ENCODE data around the gene DNMT3A. TPM values are rescaled to one million over a fixed set of nuclear protein-coding genes. Genes with fewer than 3 reads are reported as not detected.

The DNMT3A gene
- total RNA-seq, 1 experiment from 2014 or later, result 12.2 TPM

DNA sequence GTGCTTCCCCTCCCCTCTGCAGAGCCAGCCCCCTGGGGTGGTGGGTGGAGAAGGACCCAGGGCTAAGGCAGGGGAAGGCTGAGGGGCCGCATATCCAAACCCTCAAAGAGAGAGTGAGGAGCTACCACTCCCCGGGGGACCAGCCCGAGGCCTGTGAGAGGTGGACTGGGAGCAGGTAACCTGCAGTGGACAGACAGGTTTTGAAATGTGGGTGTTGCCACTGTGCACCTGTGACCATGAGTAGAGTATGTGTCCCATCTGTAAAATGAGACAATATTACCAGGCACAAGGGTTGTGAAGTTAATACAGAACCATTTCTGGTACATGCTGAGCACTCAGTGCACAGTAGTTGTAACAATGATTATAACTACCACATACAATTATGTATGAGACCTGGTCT is 122.1 kb downstream of the DNMT3A start:
- Histone ChIP-seq H3K4me3 (ENCODE audit: low read length) (no peak overlapping the region), H3K27me3 (ENCODE audit: low read length) (no peaks in the 10 kb centered on the region), H3K9ac (ENCODE audit: low read length) (no peak overlapping the region), H3K4me1 (ENCODE audit: insufficient read depth, low read length) (no peaks in the 10 kb centered on the region), H3K27ac (ENCODE audit: low read length) (no peak overlapping the region), H3K36me3 (ENCODE audit: low read depth, low read length) (no peaks in the 10 kb centered on the region), H3K9me2 (replicated peaks; ENCODE audit: low read length) (no peaks in the 10 kb centered on the region), H2AFZ (ENCODE audit: low read length) (no peak overlapping the region), H3F3A (ENCODE audit: low read length, unreplicated experiment) (no peaks in the 10 kb centered on the region), H4K20me1 (ENCODE audit: low read length) (no peaks in the 10 kb centered on the region), H3K4me2 (ENCODE audit: low read length) (no peak overlapping the region), H3K9me3 (ENCODE audit: low read length) (no peaks in the 10 kb centered on the region), H3K79me2 (ENCODE audit: low read length) (no peaks in the 10 kb centered on the region)
- intact Hi-C loops (cut with micrococcal nuclease), result no loop called here
- POLR2A ChIA-PET (ENCODE audit: unreplicated experiment), result no interaction called here
- CTCF ChIA-PET, result no interaction called here
- no peak for TF ChIP-seq CTCF (conservative IDR thresholded peaks at IDR 0.05; ENCODE audit: low read depth, low read length)
- TF ChIP-seq EZH2 (IDR thresholded peaks at IDR 0.05; ENCODE audit: low read length, unreplicated experiment), result no peak
- no peak for TF ChIP-seq EZH2phosphoT487 (IDR thresholded peaks at IDR 0.05; ENCODE audit: borderline replicate concordance, low read length)
- no TSS peak for BruUV-seq (replicated peaks)
- DNase-seq (no peak), ATAC-seq (no peak)

- Histone ChIP-seq H3K4me3 (ENCODE audit: low read length) (no peak overlapping the region), H4K20me1 (ENCODE audit: low read length) (no peaks in the 10 kb centered on the region), H3K79me2 (ENCODE audit: low read length) (no peaks in the 10 kb centered on the region), H3K4me2 (ENCODE audit: low read length) (no peak overlapping the region), H3K9me2 (replicated peaks; ENCODE audit: low read length) (no peaks in the 10 kb centered on the region), H3K36me3 (ENCODE audit: low read depth, low read length) (no peaks in the 10 kb centered on the region), H3K27me3 (ENCODE audit: low read length) (no peaks in the 10 kb centered on the region), H3K9me3 (ENCODE audit: low read length) (no peaks in the 10 kb centered on the region), H2AFZ (ENCODE audit: low read length) (no peak overlapping the region), H3K4me1 (ENCODE audit: insufficient read depth, low read length) (no peaks in the 10 kb centered on the region), H3K9ac (ENCODE audit: low read length) (no peak overlapping the region), H3K27ac (ENCODE audit: low read length) (no peak overlapping the region), H3F3A (ENCODE audit: low read length, unreplicated experiment) (no peaks in the 10 kb centered on the region)
- CTCF ChIA-PET, result interaction anchor here (0.6 to 0.7 kb wide), 2 partner anchors 12 to 144 kb away, joined by 8 to 11 read pairs; no protein-coding TSS in a partner anchor
- POLR2A ChIA-PET (ENCODE audit: unreplicated experiment), result no interaction called here
- DNase-seq (no peak), ATAC-seq (no peak)
- TF ChIP-seq CTCF (conservative IDR thresholded peaks at IDR 0.05; ENCODE audit: low read depth, low read length) (no peak), EZH2 (IDR thresholded peaks at IDR 0.05; ENCODE audit: low read length, unreplicated experiment) (no peak), EZH2phosphoT487 (IDR thresholded peaks at IDR 0.05; ENCODE audit: borderline replicate concordance, low read length) (no peak)
- BruUV-seq (replicated peaks), result no TSS peak
- intact Hi-C loops (cut with micrococcal nuclease), result no loop called here
Observed at GRCh38 chr2:25218100-25218499, 123.6 kb downstream of the DNMT3A start.

- CTCF ChIA-PET, result no interaction called here
- H3K9ac ChIP-seq (ENCODE audit: low read length), result no peak overlapping the region
Observed at GRCh38 chr2:25215948-25216679, 125.6 kb downstream of the DNMT3A start.

More at GRCh38 chr2:25215948-25216679, 125.6 kb downstream of the DNMT3A start:
- Histone ChIP-seq H4K20me1 (ENCODE audit: low read length) (no peaks in the 10 kb centered on the region), H3K4me3 (ENCODE audit: low read length) (no peak overlapping the region), H2AFZ (ENCODE audit: low read length) (no peak overlapping the region), H3K9me2 (replicated peaks; ENCODE audit: low read length) (no peaks in the 10 kb centered on the region), H3F3A (ENCODE audit: low read length, unreplicated experiment) (no peaks in the 10 kb centered on the region), H3K36me3 (ENCODE audit: low read depth, low read length) (no peaks in the 10 kb centered on the region), H3K9me3 (ENCODE audit: low read length) (no peaks in the 10 kb centered on the region), H3K27ac (ENCODE audit: low read length) (no peak overlapping the region), H3K4me2 (ENCODE audit: low read length) (no peak overlapping the region), H3K27me3 (ENCODE audit: low read length) (no peaks in the 10 kb centered on the region), H3K4me1 (ENCODE audit: insufficient read depth, low read length) (no peaks in the 10 kb centered on the region), H3K79me2 (ENCODE audit: low read length) (no peaks in the 10 kb centered on the region)
- intact Hi-C loops (cut with micrococcal nuclease), result no loop called here
- ATAC-seq, result no peak
- no peak for DNase-seq
- POLR2A ChIA-PET (ENCODE audit: unreplicated experiment), result no interaction called here
- BruUV-seq (replicated peaks), result no TSS peak
- TF ChIP-seq CTCF (conservative IDR thresholded peaks at IDR 0.05; ENCODE audit: low read depth, low read length) (no peak), EZH2 (IDR thresholded peaks at IDR 0.05; ENCODE audit: low read length, unreplicated experiment) (no peak), EZH2phosphoT487 (IDR thresholded peaks at IDR 0.05; ENCODE audit: borderline replicate concordance, low read length) (no peak)

Data from PC-3 (cell line).